ENCODE measurements around the gene FRS2.

The FRS2 gene

GRCh38 chr12:69585189-69586062 is 115.2 kb downstream of the FRS2 start, which contains the start of gene CCT2:
CCT2 (plus strand) TSS chr12:69585459; CDS start chr12:69585522, 63 bp downstream.
- no peak for TF ChIP-seq GATA3 (IDR thresholded peaks at IDR 0.05; ENCODE audit: low read depth, low read length)
- TF ChIP-seq GATA2 (IDR thresholded peaks at IDR 0.05; ENCODE audit: low read depth, low read length): no peak

GRCh38 chr12:69588527-69588926 is 118.3 kb downstream of the FRS2 start:
- TF ChIP-seq GATA2 (IDR thresholded peaks at IDR 0.05; ENCODE audit: low read depth, low read length) (no peak), GATA3 (IDR thresholded peaks at IDR 0.05; ENCODE audit: low read depth, low read length) (no peak)

- TF ChIP-seq GATA3 (IDR thresholded peaks at IDR 0.05; ENCODE audit: low read depth, low read length): no peak
- TF ChIP-seq GATA2 (IDR thresholded peaks at IDR 0.05; ENCODE audit: low read depth, low read length): no peak
These were observed 118.9 kb downstream of the FRS2 start for GRCh38 chr12:69589082-69589481.

- TF ChIP-seq GATA3 (IDR thresholded peaks at IDR 0.05; ENCODE audit: low read depth, low read length) (no peak), GATA2 (IDR thresholded peaks at IDR 0.05; ENCODE audit: low read depth, low read length) (no peak)
These were observed 125.5 kb downstream of the FRS2 start for GRCh38 chr12:69595689-69596088.

- TF ChIP-seq GATA3 (IDR thresholded peaks at IDR 0.05; ENCODE audit: low read depth, low read length) (no peak), GATA2 (IDR thresholded peaks at IDR 0.05; ENCODE audit: low read depth, low read length) (no peak)
These were observed 128.1 kb downstream of the FRS2 start for GRCh38 chr12:69598174-69598753.

- TF ChIP-seq GATA2 (IDR thresholded peaks at IDR 0.05; ENCODE audit: low read depth, low read length) (no peak), GATA3 (IDR thresholded peaks at IDR 0.05; ENCODE audit: low read depth, low read length) (no peak)
These were observed 130.6 kb downstream of the FRS2 start for GRCh38 chr12:69600804-69601203.

- TF ChIP-seq GATA2 (IDR thresholded peaks at IDR 0.05; ENCODE audit: low read depth, low read length) (no peak), GATA3 (IDR thresholded peaks at IDR 0.05; ENCODE audit: low read depth, low read length) (no peak)
These were observed 131.9 kb downstream of the FRS2 start for GRCh38 chr12:69601962-69602685.

- TF ChIP-seq GATA2 (IDR thresholded peaks at IDR 0.05; ENCODE audit: low read depth, low read length) (no peak), GATA3 (IDR thresholded peaks at IDR 0.05; ENCODE audit: low read depth, low read length) (no peak)
These were observed 132.8 kb downstream of the FRS2 start for GRCh38 chr12:69602954-69603353.

GRCh38 chr12:69608114-69608513 is 137.9 kb downstream of the FRS2 start:
- TF ChIP-seq GATA3 (IDR thresholded peaks at IDR 0.05; ENCODE audit: low read depth, low read length) (no peak), GATA2 (IDR thresholded peaks at IDR 0.05; ENCODE audit: low read depth, low read length) (no peak)

GRCh38 chr12:69610126-69610525 is 139.9 kb downstream of the FRS2 start:
- no peak for TF ChIP-seq GATA3 (IDR thresholded peaks at IDR 0.05; ENCODE audit: low read depth, low read length)
- no peak for TF ChIP-seq GATA2 (IDR thresholded peaks at IDR 0.05; ENCODE audit: low read depth, low read length)

GRCh38 chr12:69610729-69611128 is 140.5 kb downstream of the FRS2 start, which contains the start of gene LRRC10:
LRRC10 (minus strand) TSS chr12:69610907; CDS start chr12:69610838, 69 bp downstream.
- TF ChIP-seq GATA2 (IDR thresholded peaks at IDR 0.05; ENCODE audit: low read depth, low read length) (no peak), GATA3 (IDR thresholded peaks at IDR 0.05; ENCODE audit: low read depth, low read length) (no peak)

- TF ChIP-seq GATA2 (IDR thresholded peaks at IDR 0.05; ENCODE audit: low read depth, low read length) (no peak), GATA3 (IDR thresholded peaks at IDR 0.05; ENCODE audit: low read depth, low read length) (no peak)
These were observed 143.2 kb downstream of the FRS2 start for GRCh38 chr12:69613351-69613750.

GRCh38 chr12:69616025-69616424 is 145.8 kb downstream of the FRS2 start:
- no peak for TF ChIP-seq GATA3 (IDR thresholded peaks at IDR 0.05; ENCODE audit: low read depth, low read length)
- TF ChIP-seq GATA2 (IDR thresholded peaks at IDR 0.05; ENCODE audit: low read depth, low read length): no peak

GRCh38 chr12:69619050-69619449 is 148.9 kb downstream of the FRS2 start:
- TF ChIP-seq GATA2 (IDR thresholded peaks at IDR 0.05; ENCODE audit: low read depth, low read length): no peak
